Heart right ventricle (tissue), 16 donors: ENCODE results near the gene ENOX1. TPM values are rescaled to one million over a fixed set of nuclear protein-coding genes. Genes with fewer than 3 reads are reported as not detected.

Source experiments
- ATAC-seq, 8 donors: fragments of 200-7000 bp; cut with Tn5 transposase; one replicate each; pipeline ENCODE4 v1.9.1; 2020; ENCODE audit warnings: mild to moderate bottlenecking in 8 of 8, moderate library complexity in 8 of 8, moderate number of reproducible peaks in 1 of 8
- DNase-seq, 2 donors: peaks; one replicate each; pipeline ENCODE4 v3.0.0-alpha.2; 2020
- H3K27ac ChIP-seq, 10 donors: fragments of 200-600 bp; sonication (generic) in 2 of 10; one replicate each; pipeline versions ENCODE4 v1.5.0 to v1.8.0; 2020 to 2022; ENCODE audit warnings: mild to moderate bottlenecking in 3 of 10
- H3K27me3 ChIP-seq, 7 donors: fragments of 200-600 bp; one replicate each; pipeline ENCODE4 v1.8.0; 2021 to 2022; ENCODE audit warnings: mild to moderate bottlenecking in 2 of 7
- H3K36me3 ChIP-seq, 9 donors: fragments of 200-600 bp; sonication (generic) in 1 of 9; one replicate each; pipeline versions ENCODE4 v1.5.0 to v1.8.0; 2020 to 2022; ENCODE audit warnings: mild to moderate bottlenecking in 2 of 9
- H3K4me1 ChIP-seq, 9 donors: fragments of 200-600 bp; sonication (generic) in 1 of 9; one replicate each; pipeline versions ENCODE4 v1.5.0 to v1.8.0; 2020 to 2022; ENCODE audit warnings: mild to moderate bottlenecking in 4 of 9
- H3K4me3 ChIP-seq, 10 donors: fragments of 200-600 bp; sonication (generic) in 2 of 10; one replicate each; pipeline versions ENCODE4 v1.5.0 to v1.8.0; 2020 to 2022; ENCODE audit warnings: mild to moderate bottlenecking in 7 of 10, moderate library complexity in 2 of 10
- H3K9me3 ChIP-seq, 11 donors: fragments of 200-600 bp in 10 of 11; sonication (generic) in 2 of 11; one replicate each; pipeline versions ENCODE4 v1.5.0 to v1.8.0; 2013 to 2022; ENCODE audit warnings: mild to moderate bottlenecking in 2 of 11, control low read depth in 1 of 11, moderate library complexity in 1 of 11
- CTCF ChIP-seq, 9 donors: fragments of 200-600 bp; sonication (generic) in 2 of 9; IDR thresholded peaks; one replicate each; pipeline versions ENCODE4 v1.5.0 to v1.8.0; 2021 to 2022; ENCODE audit warnings: antibody characterized with exemption in 9 of 9, mild to moderate bottlenecking in 5 of 9, moderate library complexity in 1 of 9
- WGBS, 2 donors: extraction: QIAGEN DNeasy Blood & Tissue Kit; methylation state at CpG; one replicate each; pipeline ENCODE4 v1.1.7; 2013; ENCODE audit warnings: inconsistent platforms in 1 of 2; 5-methylcytosine and 5-hydroxymethylcytosine counted together
- intact Hi-C, 10 donors: fragments of 100-400 bp; cut with DNase I; formaldehyde crosslinking; loops; one replicate each; pipeline versions ENCODE4 v1.11.1 to v1.14.2; 2022
- polyA plus RNA-seq, 2 donors: library from polyadenylated mRNA; stranded (reverse); fragments of 200-250 nt; gene quantifications; one replicate each; pipeline ENCODE4 v1.2.3, GENCODE V29; 2013
- total RNA-seq, 10 donors: library from RNA; stranded (reverse); fragmentation: NEBNext Ultra II Directional in 3 of 10; extraction: Animal tissue kit (Norgen Biotek cat#: 25700) in 3 of 10; gene quantifications; one replicate each; pipeline versions ENCODE4 v1.2.1 to v1.2.4, GENCODE V29; 2021 to 2023
- donor health status: Arrhythmogenic right ventricular cardiomyopathy.
- donor health status: ischemic (EF 13 %, LVEDD 7.1; RV severe dilation, severe dysfunction).
- donor health status: healthy with polysubstance abuse.
- donor health status: DM: no; HTN: yes; CAD: no.
- donor health status: DM: no; HTN: no; CAD: no.
- donor health status: ischemic (EF 25% LVEDD 6.9; RV normal size, moderate dysfunction).
- donor health status: ischemic (EF 25% LVEDD 5.7; RV mildly dilated, moderate dysfunction).
- donor health status: healthy.
- donor health status: DM: yes; HTN: yes; CAD: no.
- donor health status: Ischemic cardiomyopathy.
- donor health status: ischemic (EF 35%, LVEDD 5.7; RV mildly dilated, moderate dysfunction).
- donor health status: nonischemic (EF 11% LVEDD 7.7; RV severe dilation, severe dysfunction).
- donor health status: DM: yes; HTN: yes; CAD: no.
- donor health status: PGD.
- donor health status: ischemic (EF 29% LVEDD 5.4; RV normal size, mild dysfunction).
- donor health status: nonischemic (EF 23%, LVEDD 6.1; RV moderate dilation, normal function).

The ENOX1 gene
- total and polyA plus RNA-seq, 12 donors = 2.0 to 10.4 (median 7.1) TPM

- H3K27ac ChIP-seq = peak overlapping the region in 1 of 10 donors; percentile 55
- no peaks in the 10 kb centered on the region for H3K27me3 ChIP-seq
- H3K4me3 ChIP-seq = no peak overlapping the region
- DNase-seq (no peak), ATAC-seq (no peak)
- H3K36me3 ChIP-seq = no peaks in the 10 kb centered on the region
- H3K4me1 ChIP-seq = peaks cover 0 to 35% (median 17%) of the 10 kb centered on the region in 9 donors
- intact Hi-C loops = no loop called here
- no peak for TF ChIP-seq CTCF (IDR thresholded peaks at IDR 0.05)
- H3K9me3 ChIP-seq = no peaks in the 10 kb centered on the region
- whole genome bisulfite sequencing, 2 donors = 81 to 89% methylated on average over 2 of the region's 2 CpGs
These were observed 515.6 kb downstream of the ENOX1 start for GRCh38 chr13:43271152-43271551.

- no peaks in the 10 kb centered on the region for H3K9me3 ChIP-seq
- TF ChIP-seq CTCF (IDR thresholded peaks at IDR 0.05) = no peak
- intact Hi-C loops = no loop called here
- H3K4me3 ChIP-seq = no peak overlapping the region
- no peaks in the 10 kb centered on the region for H3K36me3 ChIP-seq
- peak overlapping the region in 8 of 10 donors; percentile 15 to 69 (median 58) for H3K27ac ChIP-seq
- 48 to 59% methylated on average over 4 of the region's 4 CpGs for WGBS, 2 donors
- DNase-seq = no peak
- peaks cover 0 to 35% (median 17%) of the 10 kb centered on the region in 9 donors for H3K4me1 ChIP-seq
- no peaks in the 10 kb centered on the region for H3K27me3 ChIP-seq
- peak in 2 of 8 donors; percentile 30 to 52 for ATAC-seq
These were observed 516.5 kb downstream of the ENOX1 start for GRCh38 chr13:43270130-43270830.

GRCh38 chr13:43269037-43269481, 517.7 kb downstream of the ENOX1 start:
- ATAC-seq (peak in 7 of 8 donors; percentile 55 to 94 (median 88)), DNase-seq (no peak)
- Histone ChIP-seq H3K36me3 (no peaks in the 10 kb centered on the region), H3K27me3 (no peaks in the 10 kb centered on the region), H3K27ac (peak overlapping the region in 9 of 10 donors; percentile 15 to 69 (median 55)), H3K9me3 (no peaks in the 10 kb centered on the region), H3K4me1 (peaks cover 0 to 26% (median 17%) of the 10 kb centered on the region in 9 donors), H3K4me3 (peak overlapping the region in 1 of 10 donors; percentile 6)
- 34 to 37% methylated on average over 5 of the region's 5 CpGs for WGBS, 2 donors
- intact Hi-C loops = loop anchor here in 1 of 10 donors (5.0 kb wide), 1 partner anchor 67 kb away; no protein-coding TSS in a partner anchor
- TF ChIP-seq CTCF (IDR thresholded peaks at IDR 0.05) = no peak

GRCh38 chr13:43268632-43269031, 518.1 kb downstream of the ENOX1 start:
- ATAC-seq = peak in 6 of 8 donors; percentile 60 to 89 (median 78)
- peak overlapping the region in 9 of 10 donors; percentile 15 to 69 (median 55) for H3K27ac ChIP-seq
- H3K36me3 ChIP-seq = no peaks in the 10 kb centered on the region
- no peak for DNase-seq
- no peaks in the 10 kb centered on the region for H3K9me3 ChIP-seq
- intact Hi-C loops = loop anchor here in 1 of 10 donors (5.0 kb wide), 1 partner anchor 66 kb away; no protein-coding TSS in a partner anchor
- WGBS, 2 donors = 33 to 48% methylated on average over 2 of the region's 2 CpGs
- no peaks in the 10 kb centered on the region for H3K27me3 ChIP-seq
- H3K4me1 ChIP-seq = peaks cover 0 to 26% (median 17%) of the 10 kb centered on the region in 9 donors
- no peak for TF ChIP-seq CTCF (IDR thresholded peaks at IDR 0.05)
- H3K4me3 ChIP-seq = peak overlapping the region in 1 of 10 donors; percentile 6
